ENCODE measurements around the gene GPR180.

GPR180 gene

GRCh38 chr13:94598281-94598680 is 3.4 kb upstream of the GPR180 start:
- TF ChIP-seq CREB1 (IDR thresholded peaks at IDR 0.05; ENCODE audit: low read depth) (no peak), FOXM1 (IDR thresholded peaks at IDR 0.05; ENCODE audit: borderline replicate concordance, low read depth) (no peak), RAD21 (IDR thresholded peaks at IDR 0.05; ENCODE audit: low read depth) (no peak), TAF1 (IDR thresholded peaks at IDR 0.05; ENCODE audit: low read depth) (no peak), EGR1 (IDR thresholded peaks at IDR 0.05) (no peak), EP300 (IDR thresholded peaks at IDR 0.05; ENCODE audit: borderline replicate concordance) (no peak), YY1 (IDR thresholded peaks at IDR 0.05; ENCODE audit: low read depth) (no peak), CEBPB (IDR thresholded peaks at IDR 0.05) (no peak), REST (IDR thresholded peaks at IDR 0.05; ENCODE audit: low read depth) (no peak), NFIC (IDR thresholded peaks at IDR 0.05) (no peak)

GRCh38 chr13:94599877-94600276 is 1.8 kb upstream of the GPR180 start:
- TF ChIP-seq MAX (IDR thresholded peaks at IDR 0.05) (no peak), ZBTB7A (IDR thresholded peaks at IDR 0.05; ENCODE audit: low read depth) (no peak), NFIC (IDR thresholded peaks at IDR 0.05) (no peak), REST (IDR thresholded peaks at IDR 0.05; ENCODE audit: low read depth) (no peak), RAD21 (IDR thresholded peaks at IDR 0.05; ENCODE audit: low read depth) (no peak), EGR1 (IDR thresholded peaks at IDR 0.05) (no peak), TEAD4 (IDR thresholded peaks at IDR 0.05) (no peak), YY1 (IDR thresholded peaks at IDR 0.05; ENCODE audit: low read depth) (no peak), USF1 (IDR thresholded peaks at IDR 0.05) (no peak), CEBPB (IDR thresholded peaks at IDR 0.05) (no peak), TCF12 (IDR thresholded peaks at IDR 0.05; ENCODE audit: low read depth) (no peak), EP300 (IDR thresholded peaks at IDR 0.05; ENCODE audit: borderline replicate concordance) (no peak)

- no peak for TF ChIP-seq CREB1 (IDR thresholded peaks at IDR 0.05; ENCODE audit: low read depth)
- TF ChIP-seq CEBPB (IDR thresholded peaks at IDR 0.05): no peak
- no peak for TF ChIP-seq TCF12 (IDR thresholded peaks at IDR 0.05; ENCODE audit: low read depth)
- no peak for TF ChIP-seq FOXM1 (IDR thresholded peaks at IDR 0.05; ENCODE audit: borderline replicate concordance, low read depth)
- TF ChIP-seq NFIC (IDR thresholded peaks at IDR 0.05): no peak
- no peak for TF ChIP-seq YY1 (IDR thresholded peaks at IDR 0.05; ENCODE audit: low read depth)
- TF ChIP-seq USF1 (IDR thresholded peaks at IDR 0.05): no peak
- no peak for TF ChIP-seq EGR1 (IDR thresholded peaks at IDR 0.05)
- TF ChIP-seq RAD21 (IDR thresholded peaks at IDR 0.05; ENCODE audit: low read depth): no peak
- TF ChIP-seq REST (IDR thresholded peaks at IDR 0.05; ENCODE audit: low read depth): no peak
- TF ChIP-seq TEAD4 (IDR thresholded peaks at IDR 0.05): no peak
- TF ChIP-seq EP300 (IDR thresholded peaks at IDR 0.05; ENCODE audit: borderline replicate concordance): no peak
- no peak for TF ChIP-seq TAF1 (IDR thresholded peaks at IDR 0.05; ENCODE audit: low read depth)
- TF ChIP-seq MAX (IDR thresholded peaks at IDR 0.05): no peak
- TF ChIP-seq ZBTB7A (IDR thresholded peaks at IDR 0.05; ENCODE audit: low read depth): no peak
Observed at GRCh38 chr13:94602467-94602866, 810 bp downstream of the GPR180 start.

- TF ChIP-seq NFIC (IDR thresholded peaks at IDR 0.05) (no peak), USF1 (IDR thresholded peaks at IDR 0.05) (no peak), YY1 (IDR thresholded peaks at IDR 0.05; ENCODE audit: low read depth) (no peak), MAX (IDR thresholded peaks at IDR 0.05) (no peak), TEAD4 (IDR thresholded peaks at IDR 0.05) (no peak), REST (IDR thresholded peaks at IDR 0.05; ENCODE audit: low read depth) (no peak), ZBTB7A (IDR thresholded peaks at IDR 0.05; ENCODE audit: low read depth) (no peak), CREB1 (IDR thresholded peaks at IDR 0.05; ENCODE audit: low read depth) (no peak), TAF1 (IDR thresholded peaks at IDR 0.05; ENCODE audit: low read depth) (no peak), CEBPB (IDR thresholded peaks at IDR 0.05) (no peak), EP300 (IDR thresholded peaks at IDR 0.05; ENCODE audit: borderline replicate concordance) (no peak), EGR1 (IDR thresholded peaks at IDR 0.05) (no peak)
Observed at GRCh38 chr13:94607056-94607455, 5.4 kb downstream of the GPR180 start.

Data from Ishikawa (cell line).